ENCODE results near the gene ARVCF. TPM values are rescaled to one million over a fixed set of nuclear protein-coding genes. Genes with fewer than 3 reads are reported as not detected.

ARVCF gene, protein sequence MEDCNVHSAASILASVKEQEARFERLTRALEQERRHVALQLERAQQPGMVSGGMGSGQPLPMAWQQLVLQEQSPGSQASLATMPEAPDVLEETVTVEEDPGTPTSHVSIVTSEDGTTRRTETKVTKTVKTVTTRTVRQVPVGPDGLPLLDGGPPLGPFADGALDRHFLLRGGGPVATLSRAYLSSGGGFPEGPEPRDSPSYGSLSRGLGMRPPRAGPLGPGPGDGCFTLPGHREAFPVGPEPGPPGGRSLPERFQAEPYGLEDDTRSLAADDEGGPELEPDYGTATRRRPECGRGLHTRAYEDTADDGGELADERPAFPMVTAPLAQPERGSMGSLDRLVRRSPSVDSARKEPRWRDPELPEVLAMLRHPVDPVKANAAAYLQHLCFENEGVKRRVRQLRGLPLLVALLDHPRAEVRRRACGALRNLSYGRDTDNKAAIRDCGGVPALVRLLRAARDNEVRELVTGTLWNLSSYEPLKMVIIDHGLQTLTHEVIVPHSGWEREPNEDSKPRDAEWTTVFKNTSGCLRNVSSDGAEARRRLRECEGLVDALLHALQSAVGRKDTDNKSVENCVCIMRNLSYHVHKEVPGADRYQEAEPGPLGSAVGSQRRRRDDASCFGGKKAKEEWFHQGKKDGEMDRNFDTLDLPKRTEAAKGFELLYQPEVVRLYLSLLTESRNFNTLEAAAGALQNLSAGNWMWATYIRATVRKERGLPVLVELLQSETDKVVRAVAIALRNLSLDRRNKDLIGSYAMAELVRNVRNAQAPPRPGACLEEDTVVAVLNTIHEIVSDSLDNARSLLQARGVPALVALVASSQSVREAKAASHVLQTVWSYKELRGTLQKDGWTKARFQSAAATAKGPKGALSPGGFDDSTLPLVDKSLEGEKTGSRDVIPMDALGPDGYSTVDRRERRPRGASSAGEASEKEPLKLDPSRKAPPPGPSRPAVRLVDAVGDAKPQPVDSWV
- total RNA-seq, result 100 to 1,000 TPM in 3 of 4 donors, 10 to 100 TPM in 1; 34.5 to 123 (median 111) TPM

DNA sequence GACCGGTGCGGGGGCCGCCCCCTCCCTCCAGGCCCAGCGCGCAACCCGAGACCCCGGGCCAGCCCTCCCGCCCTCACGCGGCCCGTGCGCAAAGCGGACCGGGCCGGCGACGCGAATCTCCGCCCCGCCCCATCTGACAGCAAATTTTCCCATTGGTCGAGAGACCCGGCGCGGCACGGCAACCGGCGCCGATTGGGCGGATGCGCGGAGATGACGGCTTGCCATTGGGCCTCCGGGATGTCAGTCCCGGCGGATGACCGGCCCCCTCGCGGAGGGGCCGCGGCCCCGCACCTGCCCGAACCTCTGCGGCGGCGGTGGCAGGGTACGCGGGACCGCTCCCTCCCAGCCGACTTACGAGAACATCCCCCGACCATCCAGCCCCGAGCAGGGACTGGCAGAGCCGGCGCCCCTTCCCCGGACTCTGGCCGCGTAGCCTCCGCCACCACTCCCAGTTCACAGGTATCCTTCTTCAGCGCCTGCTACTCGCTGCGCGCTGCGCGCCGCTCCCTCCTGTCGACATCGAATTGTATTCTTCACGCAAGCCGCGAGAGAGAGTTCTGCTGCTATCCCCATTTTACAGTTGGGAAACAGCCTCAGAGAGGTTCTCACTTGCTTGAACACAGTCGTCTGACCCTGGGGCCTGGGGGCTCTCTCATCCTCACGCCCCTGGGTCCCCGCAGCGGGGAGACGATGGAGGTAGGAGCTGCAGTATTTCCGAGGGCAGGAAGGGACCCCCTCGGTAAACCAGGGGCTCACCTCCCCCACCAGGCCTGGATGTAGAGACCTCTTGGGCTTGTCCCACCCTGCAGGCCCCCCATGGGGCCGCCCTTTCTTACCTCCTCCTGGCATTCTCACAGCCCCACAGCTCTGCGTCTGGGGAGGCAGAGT lies at the start of gene ARVCF:
Gene ARVCF (minus strand): TSS at position 90 of the 888 bp plus-strand sequence. CDS start 26,029 bp downstream, outside the sequence.
- intact Hi-C loops (cut with DNase I), result no loop called here
- peak; percentile 93 to 95 for DNase-seq
- H3K27me3 ChIP-seq, result no peaks in the 10 kb centered on the region
- TF ChIP-seq, protein P1, sequence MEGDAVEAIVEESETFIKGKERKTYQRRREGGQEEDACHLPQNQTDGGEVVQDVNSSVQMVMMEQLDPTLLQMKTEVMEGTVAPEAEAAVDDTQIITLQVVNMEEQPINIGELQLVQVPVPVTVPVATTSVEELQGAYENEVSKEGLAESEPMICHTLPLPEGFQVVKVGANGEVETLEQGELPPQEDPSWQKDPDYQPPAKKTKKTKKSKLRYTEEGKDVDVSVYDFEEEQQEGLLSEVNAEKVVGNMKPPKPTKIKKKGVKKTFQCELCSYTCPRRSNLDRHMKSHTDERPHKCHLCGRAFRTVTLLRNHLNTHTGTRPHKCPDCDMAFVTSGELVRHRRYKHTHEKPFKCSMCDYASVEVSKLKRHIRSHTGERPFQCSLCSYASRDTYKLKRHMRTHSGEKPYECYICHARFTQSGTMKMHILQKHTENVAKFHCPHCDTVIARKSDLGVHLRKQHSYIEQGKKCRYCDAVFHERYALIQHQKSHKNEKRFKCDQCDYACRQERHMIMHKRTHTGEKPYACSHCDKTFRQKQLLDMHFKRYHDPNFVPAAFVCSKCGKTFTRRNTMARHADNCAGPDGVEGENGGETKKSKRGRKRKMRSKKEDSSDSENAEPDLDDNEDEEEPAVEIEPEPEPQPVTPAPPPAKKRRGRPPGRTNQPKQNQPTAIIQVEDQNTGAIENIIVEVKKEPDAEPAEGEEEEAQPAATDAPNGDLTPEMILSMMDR (IDR thresholded peaks at IDR 0.05), result peak in 4 of 6 experiments; percentile 4 to 44 (median 26)
- TF ChIP-seq POLR2A (IDR thresholded peaks at IDR 0.05), result peak in 1 of 2 donors; percentile 61
- H3K27ac ChIP-seq, result peak within 1 kb of the TSS in 2 of 3 donors; percentile 51 to 54
- no peaks in the 10 kb centered on the region for H3K9me3 ChIP-seq
- peaks cover 29 to 47% of the 10 kb centered on the region in 2 donors for H3K4me1 ChIP-seq
- H3K36me3 ChIP-seq, result no peaks in the 10 kb centered on the region
- 4 to 6% methylated on average over 8 to 27 of the region's 79 CpGs for WGBS, 2 donors
- H3K4me3 ChIP-seq (replicated peaks in 1 of 3), result peak within 1 kb of the TSS; percentile 49 to 89 (median 77)

DNA sequence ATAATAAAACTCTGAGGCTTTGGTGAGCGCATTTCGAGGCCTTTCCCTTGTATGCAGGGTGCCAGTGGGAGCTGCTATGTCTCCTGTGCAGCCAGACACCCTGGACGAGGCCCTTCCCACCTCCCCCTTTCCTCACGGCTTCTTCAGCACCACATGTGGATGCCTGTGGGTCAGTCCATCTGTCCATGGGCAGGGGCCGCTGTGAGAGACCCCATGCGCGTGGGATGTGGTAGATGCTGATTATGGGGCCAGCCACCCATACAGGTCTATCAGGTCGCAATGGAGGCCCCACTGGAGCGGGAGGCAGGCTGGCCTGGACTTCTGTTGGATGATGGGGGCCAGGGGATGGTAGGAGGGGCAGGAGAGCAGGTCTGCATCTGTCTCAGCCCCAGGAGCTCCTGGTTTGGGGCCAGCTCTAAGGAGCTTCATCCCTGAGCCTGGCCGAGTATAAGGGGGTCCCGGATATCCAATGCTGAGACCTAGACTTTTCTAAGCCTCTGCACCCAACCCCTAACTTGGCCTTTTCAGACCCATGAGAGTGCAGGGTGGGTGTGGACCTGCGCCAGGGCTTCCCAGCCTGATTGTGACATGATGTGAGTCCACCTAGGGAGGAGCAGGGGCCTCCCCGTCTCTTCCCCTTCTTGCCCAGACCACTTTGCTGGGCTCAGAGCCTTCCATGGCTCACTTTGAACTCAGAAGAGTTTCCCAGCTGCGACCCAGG lies 49.4 kb upstream of the ARVCF start:
- intact Hi-C loops (cut with DNase I), result no loop called here
- Histone ChIP-seq H3K9me3 (no peaks in the 10 kb centered on the region), H3K4me3 (replicated peaks in 1 of 3) (no peak overlapping the region), H3K27me3 (no peaks in the 10 kb centered on the region), H3K36me3 (peaks cover 27 to 32% of the 10 kb centered on the region in 2 donors), H3K27ac (no peak overlapping the region), H3K4me1 (no peaks in the 10 kb centered on the region)
- DNase-seq, result no peak
- TF ChIP-seq, protein P1 (IDR thresholded peaks at IDR 0.05), result no peak
- no peak for TF ChIP-seq POLR2A (IDR thresholded peaks at IDR 0.05)
- 93 to 96% methylated on average over 9 to 12 of the region's 14 CpGs for WGBS, 2 donors

DNA sequence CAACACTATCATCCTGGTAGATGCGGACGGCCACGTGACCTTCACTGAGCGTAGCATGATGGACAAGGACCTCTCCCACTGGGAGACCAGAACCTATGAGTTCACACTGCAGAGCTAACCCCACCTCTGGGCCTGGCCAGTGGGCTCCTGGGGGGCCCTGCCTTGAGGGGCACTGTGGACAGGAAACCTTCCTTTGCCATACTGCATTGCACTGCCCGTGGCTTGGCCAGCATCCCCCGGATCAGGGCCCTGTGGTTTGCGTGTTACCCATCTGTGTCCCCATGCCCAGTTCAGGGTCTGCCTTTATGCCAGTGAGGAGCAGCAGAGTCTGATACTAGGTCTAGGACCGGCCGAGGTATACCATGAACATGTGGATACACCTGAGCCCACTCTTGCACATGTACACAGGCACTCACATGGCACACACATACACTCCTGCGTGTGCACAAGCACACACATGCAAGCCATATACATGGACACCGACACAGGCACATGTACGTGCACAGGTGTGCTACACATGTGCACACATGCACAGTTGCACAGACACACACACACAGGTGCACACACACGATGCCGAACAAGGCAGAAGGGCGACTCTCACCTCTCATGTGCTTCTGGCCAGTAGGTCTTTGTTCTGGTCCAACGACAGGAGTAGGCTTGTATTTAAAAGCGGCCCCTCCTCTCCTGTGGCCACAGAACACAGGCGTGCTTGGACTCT lies 48.1 kb upstream of the ARVCF start:
- H3K36me3 ChIP-seq, result peaks cover 28 to 34% of the 10 kb centered on the region in 2 donors
- H3K27ac ChIP-seq, result no peak overlapping the region
- no peak overlapping the region for H3K4me3 ChIP-seq (replicated peaks in 1 of 3)
- H3K27me3 ChIP-seq, result no peaks in the 10 kb centered on the region
- no peak for TF ChIP-seq POLR2A (IDR thresholded peaks at IDR 0.05)
- TF ChIP-seq, protein P1 (IDR thresholded peaks at IDR 0.05), result no peak
- H3K9me3 ChIP-seq, result no peaks in the 10 kb centered on the region
- DNase-seq, result no peak
- WGBS, 2 donors, result 88 to 95% methylated on average over 11 to 14 of the region's 18 CpGs
- H3K4me1 ChIP-seq, result no peaks in the 10 kb centered on the region
- intact Hi-C loops (cut with DNase I), result no loop called here

DNA sequence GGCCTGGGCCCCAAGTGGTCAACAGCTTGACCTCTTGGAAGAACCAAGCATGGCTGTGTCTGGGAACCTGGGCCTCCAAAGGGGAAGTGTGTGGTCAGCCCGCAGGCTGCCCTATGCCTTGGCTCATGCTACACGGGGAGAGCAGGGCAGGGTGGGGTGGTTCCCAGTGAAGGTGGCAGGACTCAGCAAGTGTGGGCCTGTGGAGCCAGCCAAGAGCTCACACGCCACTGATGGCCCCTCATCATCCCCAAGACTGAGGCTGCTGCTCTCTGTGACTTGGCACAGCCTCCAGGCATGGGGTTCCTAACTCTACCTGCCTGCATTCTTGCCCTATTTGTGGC lies 47.5 kb upstream of the ARVCF start:
- no peaks in the 10 kb centered on the region for H3K27me3 ChIP-seq
- DNase-seq, result no peak
- no peak for TF ChIP-seq POLR2A (IDR thresholded peaks at IDR 0.05)
- TF ChIP-seq, protein P1 (IDR thresholded peaks at IDR 0.05), result no peak
- intact Hi-C loops (cut with DNase I), result no loop called here
- peaks cover 28 to 34% of the 10 kb centered on the region in 2 donors for H3K36me3 ChIP-seq
- no peak overlapping the region for H3K27ac ChIP-seq
- 75% methylated on average over 2 of the region's 3 CpGs; no CpG with 5 or more reads in 1 of the 2 donors for WGBS, 2 donors
- H3K4me3 ChIP-seq (replicated peaks in 1 of 3), result no peak overlapping the region
- H3K4me1 ChIP-seq, result no peaks in the 10 kb centered on the region
- H3K9me3 ChIP-seq, result no peaks in the 10 kb centered on the region
